Embryonic facial prominence (tissue), 1 donor: ENCODE measurements around the gene VAV2.

ENCODE experiments used
- DNase-seq: peaks from one replicate; pipeline ENCODE4 v3.0.0-alpha.2; 2016; ENCODE audit errors: extremely low spot score

The VAV2 gene

DNA sequence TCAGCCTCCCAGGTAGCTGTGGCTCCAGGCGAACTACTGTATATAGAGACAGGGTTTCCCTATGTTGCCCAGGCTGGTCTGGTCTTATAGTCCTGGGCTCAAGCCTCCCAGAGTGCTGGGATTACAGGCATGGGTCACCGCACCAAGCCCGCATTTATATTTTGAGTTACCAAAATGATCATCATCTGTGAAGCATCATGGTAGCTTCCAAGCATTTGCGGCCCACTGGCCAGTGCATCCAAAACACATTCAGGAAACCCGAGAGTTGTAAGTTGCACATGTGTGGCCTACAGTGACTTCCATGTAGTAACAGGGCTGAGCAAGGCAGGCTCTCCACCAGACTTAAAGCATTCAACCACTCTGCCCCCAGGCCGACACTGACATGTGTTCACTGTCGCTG lies 35.4 kb upstream of the VAV2 start:
- no peak for DNase-seq

- DNase-seq: no peak
These were observed 34.9 kb upstream of the VAV2 start for GRCh38 chr9:134026981-134027380.

DNA sequence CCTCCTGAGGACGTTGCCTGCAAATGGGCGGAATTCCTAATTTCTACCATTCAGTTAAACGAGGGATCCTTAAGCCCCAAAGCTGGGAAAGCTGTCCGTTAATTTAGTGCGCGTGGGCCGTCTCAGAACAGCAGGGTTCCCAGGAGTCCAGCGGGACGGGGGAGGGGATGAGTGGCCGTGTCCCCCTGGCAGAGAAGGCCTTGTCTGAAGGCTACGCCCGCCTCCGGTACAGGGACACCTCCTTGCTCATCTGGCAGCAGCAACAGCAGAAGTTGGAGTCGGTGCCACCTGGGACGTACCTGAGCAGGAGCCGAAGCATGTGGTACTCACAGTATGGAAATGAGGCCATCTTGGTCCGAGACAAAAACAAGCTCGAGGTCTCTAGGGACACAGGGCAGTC lies 34.5 kb upstream of the VAV2 start:
- DNase-seq: no peak

DNA sequence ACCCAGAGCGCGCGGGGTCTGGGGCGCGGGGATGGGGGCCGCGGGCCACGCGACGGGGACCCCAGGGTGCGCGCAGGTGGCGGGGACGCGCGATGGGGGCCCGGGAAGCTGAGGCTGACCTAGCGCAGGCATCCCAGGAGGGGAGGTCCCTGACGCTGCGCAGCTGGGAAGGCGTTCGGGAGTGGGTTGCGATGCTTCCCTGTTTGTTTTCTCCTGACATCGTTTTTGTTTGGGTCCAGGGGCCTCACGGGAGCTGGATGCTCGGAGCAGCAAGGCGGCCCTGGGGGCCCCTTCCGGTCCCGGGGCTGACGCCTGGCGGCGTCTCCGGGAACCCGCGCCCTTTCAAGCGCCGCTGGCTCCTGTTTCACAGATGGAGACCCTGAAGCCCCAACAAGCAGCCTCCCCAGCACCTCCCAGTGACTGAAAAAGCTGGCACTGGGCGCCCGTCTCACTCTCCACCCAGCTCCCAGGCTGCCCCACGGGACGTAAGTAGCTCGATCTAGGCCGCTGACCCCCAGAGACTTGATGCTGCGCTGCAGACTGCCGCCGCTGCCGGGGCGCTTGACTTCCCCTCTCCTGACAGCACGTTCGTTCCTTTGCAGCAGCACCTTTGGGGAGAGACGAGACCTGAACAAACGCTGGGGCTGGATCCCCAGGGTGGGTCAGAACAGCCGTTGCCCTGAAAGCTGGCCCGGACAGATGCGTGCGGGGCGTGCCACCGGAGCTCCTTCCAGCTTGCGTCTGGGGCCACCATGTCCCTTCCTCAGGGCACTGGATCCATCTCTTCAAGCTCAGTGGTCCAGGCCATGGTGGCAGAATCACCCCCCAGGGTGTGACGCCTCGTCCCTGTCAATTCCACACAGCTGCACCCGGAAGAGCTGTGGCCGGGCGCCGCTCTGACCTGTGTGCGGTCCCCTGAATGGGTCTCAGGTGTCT lies 33.8 kb upstream of the VAV2 start:
- DNase-seq: no peak

- peak; percentile 100 for DNase-seq
These were observed 32.9 kb upstream of the VAV2 start, which contains the start of gene BRD3OS for GRCh38 chr9:134024828-134025605. TSS of gene BRD3OS (plus strand) at chr9:134025481. CDS start at chr9:134026748, 1,267 bp downstream.

DNA sequence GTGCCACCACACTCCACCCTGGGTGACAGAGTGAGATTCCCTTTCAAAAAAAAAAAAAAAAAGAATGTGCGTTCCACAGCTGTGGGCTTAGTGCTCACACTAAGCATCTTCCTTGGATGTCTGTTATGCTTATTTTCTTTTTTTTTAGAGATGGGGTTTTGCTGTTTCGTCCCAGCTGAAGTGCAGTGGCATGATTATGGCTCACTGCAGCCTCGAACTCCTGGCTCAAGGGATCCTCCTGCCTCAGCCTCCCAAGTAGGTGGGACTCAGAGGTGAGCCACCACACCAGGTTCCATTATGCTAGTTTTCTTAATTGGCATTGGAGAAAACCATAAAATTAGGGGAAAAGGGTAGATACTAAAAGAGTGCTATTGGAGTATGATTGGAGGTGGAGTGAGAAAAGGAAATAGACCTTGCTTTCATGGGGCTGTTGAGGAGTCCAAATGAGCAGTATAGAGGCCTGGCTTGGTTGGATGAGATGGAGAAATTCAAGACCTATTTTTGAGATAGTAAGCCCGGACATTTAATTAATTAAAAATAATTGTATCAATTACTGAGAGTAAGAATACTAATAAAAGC lies 32.2 kb upstream of the VAV2 start:
- DNase-seq: no peak

DNA sequence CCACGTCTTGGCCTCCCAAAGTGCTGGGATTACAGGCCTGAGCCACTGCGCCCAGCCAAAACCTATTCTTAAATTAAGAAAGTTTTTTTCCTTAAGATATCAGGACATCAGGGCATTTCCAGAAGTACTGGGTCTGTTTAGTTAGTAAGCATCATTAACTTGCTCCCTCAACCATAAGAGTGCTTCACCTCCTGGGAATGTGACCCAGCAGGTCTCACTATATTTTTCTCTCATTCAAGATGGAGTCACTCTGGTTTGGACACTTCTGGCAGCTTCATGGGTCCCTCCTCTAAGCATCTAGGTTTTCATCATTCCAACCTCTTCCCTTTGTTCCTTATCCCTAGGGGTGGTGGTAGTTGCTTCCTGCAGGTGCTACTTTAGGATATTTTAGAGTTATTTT lies 22.8 kb upstream of the VAV2 start:
- DNase-seq: no peak

DNA sequence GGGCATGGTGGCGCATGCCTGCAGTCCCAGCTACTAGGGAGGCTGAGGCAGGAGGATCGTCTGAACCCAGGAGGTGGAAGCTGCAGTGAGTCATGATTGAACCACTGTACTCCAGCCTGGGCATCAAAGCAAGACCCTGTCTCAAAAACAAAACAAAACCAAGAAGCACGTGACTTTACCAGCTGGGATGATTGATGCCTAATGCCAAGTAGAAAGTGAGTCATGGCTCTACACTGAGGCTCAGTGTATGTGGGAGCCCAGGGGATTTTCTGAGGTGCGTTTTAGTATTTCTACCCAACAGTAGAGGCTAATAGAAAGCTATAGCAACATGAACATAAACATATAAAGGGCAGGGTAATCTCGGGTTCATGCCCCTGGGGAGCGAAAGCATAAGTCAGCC lies 19.3 kb upstream of the VAV2 start:
- no peak for DNase-seq

DNA sequence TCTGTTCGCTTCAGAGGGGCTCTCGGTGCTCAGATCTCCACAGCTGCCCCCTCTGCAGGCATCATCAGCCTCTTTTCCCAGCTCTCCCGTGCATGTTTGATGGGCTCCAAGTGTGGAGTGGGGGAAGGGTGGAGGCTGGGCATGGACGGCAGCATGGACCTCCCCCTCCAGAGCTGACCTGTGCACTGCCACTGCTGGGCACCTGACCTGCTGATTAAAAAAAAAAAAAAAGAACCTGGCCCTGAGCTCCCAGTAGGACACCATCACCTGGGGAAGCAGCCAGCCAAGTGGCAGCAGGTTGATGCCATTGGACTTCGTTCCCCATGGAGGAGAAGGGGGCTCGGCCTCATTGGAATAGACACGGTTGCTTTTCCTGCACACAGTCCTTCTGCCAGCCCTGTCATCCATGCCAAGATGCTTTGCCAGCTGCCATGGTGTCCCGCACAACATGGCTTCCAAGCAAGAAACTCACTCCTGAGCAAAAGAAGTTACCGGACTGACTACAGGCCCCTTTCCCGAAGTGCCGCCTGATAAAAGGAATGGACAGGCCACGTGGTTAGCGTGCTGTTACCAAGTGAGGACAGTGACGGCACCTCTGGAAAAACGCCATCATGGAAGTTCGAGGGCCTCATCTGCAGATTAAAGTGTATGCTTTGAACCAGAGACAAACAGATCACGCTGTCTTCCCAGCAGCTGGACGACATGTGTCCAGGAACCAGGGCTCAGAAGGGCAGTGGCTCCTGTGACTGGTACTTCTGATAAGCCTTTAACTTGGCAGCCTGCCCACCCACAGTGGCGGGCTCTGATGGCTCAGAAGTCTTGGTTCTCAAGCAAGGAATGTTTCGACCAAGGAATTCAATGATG lies 18.4 kb upstream of the VAV2 start:
- DNase-seq: no peak

DNA sequence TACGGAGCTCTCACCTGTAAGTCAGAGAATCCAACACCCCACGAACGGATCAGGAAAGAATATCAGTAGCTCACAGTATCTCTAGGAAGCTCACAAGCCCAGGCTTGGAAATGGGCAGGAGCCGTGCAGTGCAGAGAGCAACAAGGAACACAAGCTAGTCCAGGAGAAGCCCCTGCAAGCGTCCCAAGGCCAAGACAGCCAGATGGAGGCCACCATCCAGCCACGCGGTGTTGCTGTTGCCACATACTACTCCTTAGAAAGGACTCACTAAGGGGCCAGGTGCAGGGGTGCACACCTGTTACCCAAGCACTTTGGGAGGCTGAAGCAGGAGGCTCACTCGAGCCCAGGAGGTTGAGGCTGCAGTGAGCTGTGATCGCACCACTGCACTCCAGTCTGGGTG lies 15.4 kb upstream of the VAV2 start:
- no peak for DNase-seq

DNA sequence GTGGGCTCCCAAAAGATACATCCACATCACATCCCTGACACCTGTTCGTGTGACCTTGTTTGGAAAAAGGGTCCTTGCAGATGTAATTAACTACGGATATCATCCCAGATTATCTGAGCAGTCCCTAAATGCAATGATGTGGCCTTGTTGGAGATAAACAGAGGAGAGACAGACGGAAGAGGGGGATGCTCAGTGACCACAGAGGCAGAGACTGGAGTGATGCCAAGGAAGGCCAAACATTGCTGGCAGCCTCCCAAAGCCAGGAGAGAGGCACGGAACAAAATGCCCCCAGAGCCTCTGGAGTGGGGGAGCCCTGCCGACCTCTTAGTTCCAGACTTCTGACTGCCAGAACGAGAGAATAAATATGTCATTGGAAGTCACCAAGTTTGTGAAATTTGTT lies 15.0 kb upstream of the VAV2 start:
- peak; percentile 5 for DNase-seq

DNA sequence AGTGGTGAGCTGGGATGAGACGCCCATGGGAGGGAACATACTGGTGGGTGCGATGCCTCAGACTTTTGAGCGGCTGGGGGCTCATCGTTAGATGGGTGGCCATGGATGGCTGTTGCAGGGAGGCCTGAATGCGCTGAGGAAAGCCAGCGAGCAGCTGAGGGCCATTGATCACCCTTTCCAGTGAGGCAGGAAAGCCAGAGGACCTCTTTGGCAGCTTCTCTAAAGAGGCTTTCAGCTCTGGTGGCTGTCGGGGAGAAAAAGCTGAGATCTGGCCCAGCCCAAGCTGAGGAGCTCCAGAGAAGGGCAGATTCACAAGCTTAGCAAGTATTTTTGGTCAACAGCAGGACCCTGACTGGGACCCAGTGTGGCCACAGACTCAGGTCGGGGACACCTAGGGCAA lies 13.3 kb upstream of the VAV2 start:
- DNase-seq: no peak

- no peak for DNase-seq
These were observed 12.8 kb upstream of the VAV2 start for GRCh38 chr9:134004881-134005280.

DNA sequence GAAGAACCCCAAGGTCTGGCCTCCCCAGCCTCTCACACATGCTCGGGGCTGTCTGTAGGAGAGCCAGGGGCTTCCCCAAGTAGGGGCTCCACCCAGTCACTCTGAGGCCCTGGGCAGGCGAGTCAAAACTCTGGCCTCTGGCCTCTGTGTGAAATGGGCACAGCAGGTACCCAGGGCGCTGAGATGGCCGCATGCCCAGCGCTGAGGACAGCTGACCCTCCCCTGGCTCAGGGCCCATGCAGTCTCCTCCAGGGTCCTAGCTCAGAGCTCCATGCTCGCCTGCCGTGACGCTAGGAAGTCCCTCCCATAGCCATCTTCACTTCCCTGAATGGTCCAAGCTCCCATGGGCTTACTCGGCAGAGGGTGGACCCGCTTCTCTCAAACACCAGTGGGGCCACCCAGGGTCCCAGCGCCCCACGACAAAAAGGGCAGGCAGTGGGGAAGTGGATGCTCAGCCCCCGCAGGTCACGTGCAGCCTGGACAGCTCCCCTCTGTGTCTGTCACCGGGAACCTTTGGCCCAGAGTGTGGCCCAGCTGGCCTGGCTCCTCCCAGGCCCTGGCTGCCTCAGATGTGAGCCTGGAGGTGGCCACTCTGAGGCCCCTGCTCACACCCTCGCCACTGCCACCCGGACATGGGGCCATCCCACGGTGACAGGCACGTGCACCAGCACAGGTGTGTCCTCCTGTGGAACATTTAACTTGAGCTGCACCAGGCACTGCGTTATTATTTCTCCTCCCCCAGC lies 12.2 kb upstream of the VAV2 start:
- DNase-seq: no peak

DNA sequence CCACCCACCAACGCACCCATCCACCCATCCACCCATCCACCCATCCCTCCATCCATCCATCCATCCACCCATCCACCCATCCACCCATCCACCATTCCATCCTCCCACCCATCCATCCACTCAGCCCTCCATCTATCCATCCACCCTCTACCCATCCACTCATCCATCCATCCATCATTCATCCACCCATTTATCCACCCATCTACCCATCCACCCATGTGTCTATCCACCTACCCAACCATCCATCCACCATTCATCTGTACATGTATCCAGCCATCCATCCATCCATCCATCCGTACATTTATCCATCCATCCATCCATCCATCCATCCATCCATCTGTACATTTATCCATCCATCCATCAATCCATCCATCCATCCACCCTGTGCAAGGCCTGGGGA lies 11.1 kb upstream of the VAV2 start:
- DNase-seq: no peak

DNA sequence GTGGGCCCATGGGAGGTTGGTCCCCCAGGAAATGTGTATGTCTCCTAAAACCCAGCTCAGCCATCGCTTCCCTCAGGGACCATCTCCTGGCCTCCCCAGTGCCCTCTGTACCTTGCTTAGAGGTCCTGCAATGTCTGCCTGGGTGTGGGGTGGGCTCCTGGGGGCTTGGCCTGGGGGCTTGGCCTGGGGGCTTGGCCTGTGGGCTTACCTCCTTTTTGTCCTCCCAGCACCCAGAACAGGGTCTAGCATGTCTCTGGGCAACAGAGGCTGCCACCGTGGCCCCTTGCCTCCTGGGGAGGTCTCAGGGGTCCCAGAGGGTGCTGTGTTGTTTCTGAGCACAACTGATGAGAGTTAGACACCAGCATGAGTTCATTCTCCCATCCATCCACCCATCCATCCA lies 10.7 kb upstream of the VAV2 start:
- no peak for DNase-seq

- no peak for DNase-seq
These were observed 7.7 kb upstream of the VAV2 start for GRCh38 chr9:133999851-134000265.

- no peak for DNase-seq
These were observed 6.9 kb upstream of the VAV2 start for GRCh38 chr9:133998915-133999595.

DNA sequence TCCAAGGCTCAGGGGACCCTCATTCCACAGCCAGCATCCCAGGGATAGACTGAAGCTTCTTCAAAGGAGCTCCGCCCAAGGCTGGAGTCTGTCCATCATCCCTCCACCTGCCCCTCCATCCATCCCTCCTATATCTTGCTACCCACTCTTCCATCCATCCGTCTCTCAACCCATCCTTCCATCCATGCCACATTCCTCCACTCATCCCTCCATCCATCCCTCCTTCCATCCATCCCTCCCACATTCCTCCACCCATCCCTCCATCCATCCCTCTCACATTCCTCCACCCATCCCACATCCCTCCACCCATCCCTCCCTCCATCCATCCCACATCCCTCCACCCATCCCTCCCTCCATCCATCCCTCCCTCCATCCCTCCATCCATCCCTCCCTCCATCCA lies 5.5 kb upstream of the VAV2 start:
- DNase-seq: no peak
